Activated naive CD4-positive, alpha-beta T cell treated with anti-CD3 and anti-CD28 coated beads, Interleukin-2, amount 50 U/mL, for 16 hours (primary cell): ENCODE results near the gene INKA1.
A peak's percentile ranks its signal among the peaks of the same experiment; 100 is the strongest.
"Not testable (repeated sequence)": the region's sequence is repeated elsewhere in the genome, so short reads cannot be mapped to it uniquely, and the experiment has no call there.

Experiments used
- DNase-seq: peaks from one replicate; pipeline ENCODE4 v3.0.0-alpha.2; 2020

INKA1 gene

GRCh38 chr3:49802719-49803464 lies at the start of gene INKA1:
TSS of gene INKA1 (plus strand) at chr3:49803261. CDS start at chr3:49803393, 132 bp downstream.
- peak; percentile 89 for DNase-seq

- no peak for DNase-seq
Observed at GRCh38 chr3:49754536-49754935, 48.5 kb upstream of the INKA1 start.

DNA sequence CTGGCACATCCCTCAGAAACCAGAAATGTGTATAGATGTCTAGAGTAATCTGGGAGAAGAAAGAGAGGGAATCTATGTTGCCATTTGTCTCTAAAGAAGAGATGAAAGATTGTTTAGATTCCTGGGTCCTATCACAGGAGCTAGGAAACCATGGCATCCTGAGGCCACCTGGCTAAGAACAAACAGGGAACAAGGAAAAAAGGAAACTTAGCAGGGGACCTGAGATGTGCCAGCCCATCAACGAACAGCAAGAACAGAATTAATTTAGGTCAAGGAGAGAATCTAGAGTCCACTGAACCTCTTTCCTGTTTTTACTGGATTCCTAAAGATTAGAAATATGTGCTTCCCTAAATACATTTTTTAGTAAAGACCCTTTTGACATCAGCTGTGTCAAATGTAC lies 47.0 kb upstream of the INKA1 start:
- no peak for DNase-seq

GRCh38 chr3:49757197-49757596 lies 45.9 kb upstream of the INKA1 start:
- no peak for DNase-seq

DNA sequence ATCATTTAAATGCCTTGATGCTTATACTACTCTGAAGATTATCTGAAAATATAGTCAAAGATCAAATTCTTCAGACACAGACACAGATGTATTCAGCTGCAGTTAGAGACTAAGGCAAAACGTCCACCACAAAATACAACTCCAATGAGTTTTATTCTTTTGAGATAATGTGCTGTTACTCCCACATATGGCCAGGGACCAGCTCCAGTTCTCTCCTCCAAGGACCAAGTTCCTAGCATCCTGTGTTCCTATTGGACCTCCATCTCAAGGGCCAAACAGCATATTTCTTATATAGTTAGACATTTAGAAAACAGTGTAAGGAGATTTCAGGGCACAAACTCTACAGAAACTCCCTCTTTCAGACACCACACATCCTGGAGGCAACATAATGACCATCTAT lies 43.8 kb upstream of the INKA1 start:
- no peak for DNase-seq

GRCh38 chr3:49761661-49762060 lies 41.4 kb upstream of the INKA1 start:
- no peak for DNase-seq

GRCh38 chr3:49763981-49764380 lies 39.1 kb upstream of the INKA1 start:
- DNase-seq: no peak

DNA sequence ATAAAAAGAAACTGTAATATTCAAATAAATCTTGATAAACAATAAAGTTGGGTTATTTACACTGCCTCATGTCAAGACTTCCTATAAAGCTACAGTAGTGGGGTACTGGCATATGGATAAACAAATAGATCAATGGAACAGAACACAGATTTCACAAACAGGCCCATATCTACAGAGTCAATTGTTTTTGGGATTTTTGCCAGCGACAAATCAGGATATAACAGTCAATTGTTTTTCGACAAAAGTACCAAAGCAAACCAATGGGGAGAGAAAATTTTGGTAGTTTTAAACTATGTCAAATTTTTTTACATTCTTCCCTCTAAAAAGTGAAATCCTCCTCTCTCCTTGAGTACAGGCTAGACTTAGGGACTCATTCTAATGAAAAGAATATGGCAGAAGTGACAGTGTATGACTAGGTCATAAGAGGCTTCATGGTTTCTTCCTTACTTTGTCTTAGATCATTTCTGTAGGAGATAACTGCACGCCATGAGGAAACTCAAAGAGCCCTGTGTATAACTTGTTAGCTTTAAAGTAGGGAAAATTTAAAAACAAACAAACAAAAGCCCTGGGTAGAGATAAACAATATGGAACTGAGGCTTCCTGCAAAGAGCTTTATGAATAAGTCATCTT lies 33.7 kb upstream of the INKA1 start:
- no peak for DNase-seq

GRCh38 chr3:49769926-49770325 lies 33.1 kb upstream of the INKA1 start:
- DNase-seq: no peak

GRCh38 chr3:49771340-49771938 lies 31.6 kb upstream of the INKA1 start:
- DNase-seq: no peak

- no peak for DNase-seq
Observed at GRCh38 chr3:49772703-49773102, 30.4 kb upstream of the INKA1 start.

GRCh38 chr3:49775538-49775937 lies 27.5 kb upstream of the INKA1 start:
- DNase-seq: no peak

- DNase-seq: not testable (repeated sequence)
Observed at GRCh38 chr3:49776101-49776500, 27.0 kb upstream of the INKA1 start.

GRCh38 chr3:49779358-49780079 lies 23.5 kb upstream of the INKA1 start:
- no peak for DNase-seq

- DNase-seq: no peak
Observed at GRCh38 chr3:49780080-49780974, 22.7 kb upstream of the INKA1 start.

DNA sequence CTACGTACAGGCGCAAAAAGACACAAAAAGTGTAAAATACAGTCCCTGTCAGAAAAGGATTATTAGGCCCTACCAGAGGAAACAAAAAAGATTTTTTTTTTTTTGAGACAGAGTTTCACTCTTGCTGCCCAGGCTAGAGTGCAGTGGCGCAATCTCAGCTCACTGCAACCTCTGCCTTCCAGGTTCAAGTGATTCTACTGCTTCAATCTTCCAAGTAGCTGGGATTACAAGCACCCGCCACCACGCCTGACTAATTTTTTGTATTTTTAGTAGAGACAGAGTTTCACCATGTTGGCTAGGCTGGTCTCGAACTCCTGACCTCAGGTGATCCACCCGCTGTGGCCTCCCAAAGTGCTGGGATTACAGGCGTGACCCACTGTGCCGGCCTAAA lies 22.1 kb upstream of the INKA1 start:
- DNase-seq: not testable (repeated sequence)

GRCh38 chr3:49781415-49782199 lies 21.5 kb upstream of the INKA1 start:
- no peak for DNase-seq

DNA sequence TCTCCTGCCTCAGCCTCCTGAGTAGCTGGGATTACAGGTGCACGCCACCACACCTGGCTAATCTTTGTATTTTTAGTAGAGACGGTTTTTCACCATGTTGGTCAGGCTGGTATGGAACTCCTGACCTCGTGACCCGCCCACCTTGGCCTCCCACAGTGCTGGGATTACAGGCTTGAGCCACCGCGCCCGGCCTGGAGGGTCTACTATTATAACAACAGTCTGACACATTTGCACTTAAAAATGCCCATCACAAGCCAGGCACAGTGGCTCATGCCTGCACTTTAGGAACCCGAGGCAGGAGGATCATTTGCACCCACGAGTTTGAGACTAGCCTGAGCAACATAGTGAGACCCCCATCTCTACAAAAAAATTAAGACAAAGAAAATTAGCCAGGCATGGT lies 20.8 kb upstream of the INKA1 start:
- not testable (repeated sequence) for DNase-seq

GRCh38 chr3:49785565-49786356 lies 17.3 kb upstream of the INKA1 start:
- peak; percentile 21 for DNase-seq

- peak; percentile 100 for DNase-seq
Observed at GRCh38 chr3:49786357-49787181, 16.5 kb upstream of the INKA1 start, which contains the start of gene IP6K1. TSS of gene IP6K1 (minus strand) at chr3:49786542. CDS start at chr3:49748040, 38,502 bp downstream.
